SKM-1 (cell line): Measurements from ENCODE around the gene RNF150.

Experiments
- DNase-seq: peaks from one replicate; lab custom pipeline; 2025; ENCODE audit not compliant: unreplicated experiment; lab: John Stamatoyannopoulos, UW

Gene RNF150

GRCh38 chr4:140989944-140990343, 143.3 kb downstream of the RNF150 start:
- DNase-seq: no peak

GRCh38 chr4:140986045-140986444, 147.2 kb downstream of the RNF150 start:
- no peak for DNase-seq

- no peak for DNase-seq
These were observed 150.5 kb downstream of the RNF150 start for GRCh38 chr4:140982613-140983340.

GRCh38 chr4:140980426-140981200, 152.7 kb downstream of the RNF150 start:
- DNase-seq: no peak

GRCh38 chr4:140976768-140977167, 156.5 kb downstream of the RNF150 start:
- no peak for DNase-seq

- no peak for DNase-seq
These were observed 162.0 kb downstream of the RNF150 start for GRCh38 chr4:140971077-140971792.

- DNase-seq: no peak
These were observed 164.0 kb downstream of the RNF150 start for GRCh38 chr4:140969296-140969695.

GRCh38 chr4:140968371-140968770, 164.9 kb downstream of the RNF150 start:
- no peak for DNase-seq

GRCh38 chr4:140963883-140964282, 169.4 kb downstream of the RNF150 start:
- DNase-seq: no peak

- DNase-seq: no peak
These were observed 177.6 kb downstream of the RNF150 start for GRCh38 chr4:140955641-140956040.

- no peak for DNase-seq
These were observed 180.6 kb downstream of the RNF150 start for GRCh38 chr4:140952717-140953116.

GRCh38 chr4:140947506-140947905, 185.8 kb downstream of the RNF150 start:
- no peak for DNase-seq

- no peak for DNase-seq
These were observed 188.2 kb downstream of the RNF150 start for GRCh38 chr4:140945106-140945505.

GRCh38 chr4:140944572-140944971, 188.7 kb downstream of the RNF150 start:
- no peak for DNase-seq

- no peak for DNase-seq
These were observed 189.1 kb downstream of the RNF150 start for GRCh38 chr4:140944199-140944515.

GRCh38 chr4:140943486-140944198, 189.6 kb downstream of the RNF150 start:
- DNase-seq: no peak

- DNase-seq: no peak
These were observed 192.7 kb downstream of the RNF150 start for GRCh38 chr4:140940589-140940988.

GRCh38 chr4:140937866-140938265, 195.4 kb downstream of the RNF150 start:
- DNase-seq: no peak

- no peak for DNase-seq
These were observed 198.0 kb downstream of the RNF150 start for GRCh38 chr4:140935254-140935653.

GRCh38 chr4:140932501-140933045, 200.7 kb downstream of the RNF150 start:
- no peak for DNase-seq

- no peak for DNase-seq
These were observed 201.4 kb downstream of the RNF150 start for GRCh38 chr4:140931911-140932310.
